ENCODE results near the gene MCCD1.
"Not testable (repeated sequence)": the region's sequence is repeated elsewhere in the genome, so short reads cannot be mapped to it uniquely, and the experiment has no call there.

- TF ChIP-seq EZH2 (IDR thresholded peaks at IDR 0.05); POLR2AphosphoS5 (IDR thresholded peaks at IDR 0.05; ENCODE audit: borderline replicate concordance, low read depth, low read length): not testable (repeated sequence)
These were observed 29.1 kb upstream of the MCCD1 start for GRCh38 chr6:31499648-31500047.
